ENCODE measurements around the gene WDR77.

WDR77 gene

GRCh38 chr1:111468717-111469100, 19.7 kb upstream of the WDR77 start:
- no peak for DNase-seq (ENCODE audit: low spot score)

GRCh38 chr1:111467865-111468716, 19.0 kb upstream of the WDR77 start:
- DNase-seq (ENCODE audit: low spot score): no peak

GRCh38 chr1:111466480-111466879, 17.4 kb upstream of the WDR77 start:
- DNase-seq (ENCODE audit: low spot score): no peak

GRCh38 chr1:111465754-111466153, 16.7 kb upstream of the WDR77 start:
- no peak for DNase-seq (ENCODE audit: low spot score)

GRCh38 chr1:111463029-111463683, 14.1 kb upstream of the WDR77 start:
- DNase-seq (ENCODE audit: low spot score): no peak

- DNase-seq (ENCODE audit: low spot score): no peak
Measured at GRCh38 chr1:111462370-111463028, 13.4 kb upstream of the WDR77 start.

- DNase-seq (ENCODE audit: low spot score): no peak
Measured at GRCh38 chr1:111461765-111462164, 12.7 kb upstream of the WDR77 start.

- no peak for DNase-seq (ENCODE audit: low spot score)
Measured at GRCh38 chr1:111455642-111456031, 6.6 kb upstream of the WDR77 start.

GRCh38 chr1:111454859-111455641, 6.0 kb upstream of the WDR77 start:
- no peak for DNase-seq (ENCODE audit: low spot score)

- no peak for DNase-seq (ENCODE audit: low spot score)
Measured at GRCh38 chr1:111453706-111454105, 4.7 kb upstream of the WDR77 start.

GRCh38 chr1:111452581-111452980, 3.5 kb upstream of the WDR77 start:
- no peak for DNase-seq (ENCODE audit: low spot score)

GRCh38 chr1:111450185-111450584, 1.1 kb upstream of the WDR77 start:
- no peak for DNase-seq (ENCODE audit: low spot score)

GRCh38 chr1:111449703-111450017, 604 bp upstream of the WDR77 start:
- no peak for DNase-seq (ENCODE audit: low spot score)

GRCh38 chr1:111448482-111448917, 556 bp downstream of the WDR77 start:
- peak; percentile 6 for DNase-seq (ENCODE audit: low spot score)

- DNase-seq (ENCODE audit: low spot score): no peak
Measured at GRCh38 chr1:111446967-111447892, 1.8 kb downstream of the WDR77 start.

GRCh38 chr1:111446546-111446945, 2.5 kb downstream of the WDR77 start:
- no peak for DNase-seq (ENCODE audit: low spot score)

- no peak for DNase-seq (ENCODE audit: low spot score)
Measured at GRCh38 chr1:111444031-111444430, 5.0 kb downstream of the WDR77 start.

- DNase-seq (ENCODE audit: low spot score): no peak
Measured at GRCh38 chr1:111442457-111442856, 6.6 kb downstream of the WDR77 start.

- DNase-seq (ENCODE audit: low spot score): peak; percentile 14
Measured at GRCh38 chr1:111441573-111442192, 7.4 kb downstream of the WDR77 start.

GRCh38 chr1:111439461-111440351, 9.3 kb downstream of the WDR77 start:
- DNase-seq (ENCODE audit: low spot score): no peak
